NT2/D1 (cell line): ENCODE data around the gene F5.

Experiments
- DNase-seq: peaks from one replicate; pipeline ENCODE4 v3.0.0-alpha.2; 2011; ENCODE audit warnings: low read depth, low spot score
- H3K27me3 ChIP-seq: 2 replicates; pipeline ENCODE4 v1.6.0; 2011; ENCODE audit warnings: mild to moderate bottlenecking; ENCODE audit not compliant: insufficient read length, insufficient read depth
- H3K36me3 ChIP-seq: 2 replicates; pipeline ENCODE4 v1.6.1; 2011; ENCODE audit warnings: mild to moderate bottlenecking, low read length, mixed read lengths; ENCODE audit not compliant: insufficient read depth, insufficient read length
- H3K4me1 ChIP-seq: 2 replicates; pipeline ENCODE4 v1.5.1; 2011; ENCODE audit not compliant: insufficient read depth, insufficient read length
- H3K4me3 ChIP-seq: 2 replicates; pipeline ENCODE4 v1.5.1; 2011; ENCODE audit warnings: low read depth; ENCODE audit not compliant: insufficient read length
- H3K9ac ChIP-seq: 2 replicates; pipeline ENCODE4 v1.6.0; 2011; ENCODE audit warnings: low read depth; ENCODE audit not compliant: insufficient read length
- H3K9me3 ChIP-seq: 2 replicates; pipeline ENCODE4 v1.5.1; 2011; ENCODE audit warnings: mild to moderate bottlenecking, low read length; ENCODE audit not compliant: insufficient read depth
- SUZ12 ChIP-seq: IDR thresholded peaks from 2 replicates; pipeline ENCODE4 v1.6.1; 2011; ENCODE audit not compliant: insufficient read length, insufficient read depth; ENCODE audit errors: extremely low read depth
- YY1 ChIP-seq: IDR thresholded peaks from 2 replicates; pipeline ENCODE4 v1.6.1; 2011; ENCODE audit not compliant: insufficient read length, insufficient read depth
- ZNF274 ChIP-seq: IDR thresholded peaks from 2 replicates; pipeline ENCODE4 v1.6.1; 2011; ENCODE audit warnings: mild to moderate bottlenecking, low read depth, low read length

The F5 gene

DNA sequence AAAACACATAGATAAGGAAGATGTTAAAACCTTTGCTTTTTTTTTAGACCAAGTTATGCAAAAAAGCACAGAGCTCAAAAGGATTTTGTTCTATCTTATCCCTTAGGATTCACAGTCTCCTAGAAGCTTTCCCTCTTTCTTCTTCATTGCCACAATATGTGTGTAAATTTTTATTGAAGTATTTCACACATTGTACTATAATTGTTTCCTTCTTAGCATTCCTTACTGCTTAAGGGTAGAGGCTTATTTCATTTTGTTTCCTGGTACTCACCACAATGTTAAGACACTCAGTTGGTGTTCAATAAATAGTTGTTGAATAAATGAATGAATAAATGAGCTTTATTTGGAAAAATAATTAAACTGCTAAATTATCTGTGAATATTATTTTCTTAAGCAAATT lies 70.6 kb downstream of the F5 start:
- no peaks in the 10 kb centered on the region for H3K27me3 ChIP-seq
- H3K9ac ChIP-seq = no peak overlapping the region
- no peaks in the 10 kb centered on the region for H3K9me3 ChIP-seq
- DNase-seq = no peak
- H3K4me1 ChIP-seq = no peaks in the 10 kb centered on the region
- TF ChIP-seq YY1 (no peak), ZNF274 (no peak), SUZ12 (no peak)
- no peaks in the 10 kb centered on the region for H3K36me3 ChIP-seq
- no peak overlapping the region for H3K4me3 ChIP-seq

- no peaks in the 10 kb centered on the region for H3K9me3 ChIP-seq
- H3K4me1 ChIP-seq = no peaks in the 10 kb centered on the region
- no peak overlapping the region for H3K4me3 ChIP-seq
- no peak for DNase-seq
- H3K9ac ChIP-seq = no peak overlapping the region
- H3K36me3 ChIP-seq = no peaks in the 10 kb centered on the region
- H3K27me3 ChIP-seq = no peaks in the 10 kb centered on the region
- no peak for TF ChIP-seq ZNF274
- no peak for TF ChIP-seq YY1
These were observed 71.6 kb downstream of the F5 start for GRCh38 chr1:169514566-169515270.

- TF ChIP-seq ZNF274 = no peak
- no peak for TF ChIP-seq SUZ12
- no peak for TF ChIP-seq YY1
- no peaks in the 10 kb centered on the region for H3K4me1 ChIP-seq
- no peaks in the 10 kb centered on the region for H3K9me3 ChIP-seq
- no peak overlapping the region for H3K4me3 ChIP-seq
- DNase-seq = no peak
- no peaks in the 10 kb centered on the region for H3K36me3 ChIP-seq
- H3K27me3 ChIP-seq = no peaks in the 10 kb centered on the region
- H3K9ac ChIP-seq = no peak overlapping the region
These were observed 73.1 kb downstream of the F5 start for GRCh38 chr1:169513208-169513607.

DNA sequence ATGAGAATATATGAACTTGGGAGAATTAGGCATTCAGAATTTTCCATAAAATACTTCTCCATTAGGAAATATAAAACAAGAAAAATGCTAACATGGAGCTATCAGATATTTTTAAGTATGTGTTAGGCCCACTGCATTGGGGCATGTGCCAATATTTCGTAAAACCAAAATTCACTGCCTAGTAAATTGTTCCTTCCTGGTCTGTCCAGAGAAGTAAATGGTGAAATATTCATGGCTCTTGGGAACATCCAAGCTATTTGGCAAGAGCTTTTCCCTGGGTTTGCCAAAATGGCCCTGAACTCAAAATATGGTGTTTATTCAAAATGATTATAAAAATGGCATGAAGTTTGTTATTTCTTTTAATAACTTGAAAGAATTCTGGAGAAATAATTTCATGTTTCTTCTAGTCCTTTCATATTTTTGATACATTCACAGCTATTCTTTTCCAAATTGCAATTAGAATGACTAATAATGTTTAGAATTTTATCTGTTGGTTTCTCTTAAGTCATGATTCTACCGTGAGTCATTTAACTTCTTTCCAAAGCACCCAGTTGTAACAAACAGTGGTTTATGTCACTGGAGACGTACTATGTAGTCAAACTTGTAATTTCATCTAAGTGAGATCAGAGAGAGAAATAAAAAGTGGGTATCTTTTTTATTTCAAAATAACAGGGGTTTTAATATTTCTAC lies 74.8 kb downstream of the F5 start:
- Histone ChIP-seq H3K4me3 (no peak overlapping the region), H3K9me3 (no peaks in the 10 kb centered on the region), H3K36me3 (no peaks in the 10 kb centered on the region), H3K9ac (no peak overlapping the region), H3K27me3 (no peaks in the 10 kb centered on the region), H3K4me1 (no peaks in the 10 kb centered on the region)
- no peak for TF ChIP-seq SUZ12
- no peak for TF ChIP-seq YY1
- TF ChIP-seq ZNF274 = no peak
- DNase-seq = no peak

- H3K9ac ChIP-seq = no peak overlapping the region
- no peaks in the 10 kb centered on the region for H3K4me1 ChIP-seq
- no peaks in the 10 kb centered on the region for H3K27me3 ChIP-seq
- DNase-seq = no peak
- H3K4me3 ChIP-seq = no peak overlapping the region
- H3K36me3 ChIP-seq = no peaks in the 10 kb centered on the region
- no peak for TF ChIP-seq SUZ12
- TF ChIP-seq ZNF274 = no peak
- no peak for TF ChIP-seq YY1
- no peaks in the 10 kb centered on the region for H3K9me3 ChIP-seq
These were observed 76.2 kb downstream of the F5 start for GRCh38 chr1:169510060-169510459.

DNA sequence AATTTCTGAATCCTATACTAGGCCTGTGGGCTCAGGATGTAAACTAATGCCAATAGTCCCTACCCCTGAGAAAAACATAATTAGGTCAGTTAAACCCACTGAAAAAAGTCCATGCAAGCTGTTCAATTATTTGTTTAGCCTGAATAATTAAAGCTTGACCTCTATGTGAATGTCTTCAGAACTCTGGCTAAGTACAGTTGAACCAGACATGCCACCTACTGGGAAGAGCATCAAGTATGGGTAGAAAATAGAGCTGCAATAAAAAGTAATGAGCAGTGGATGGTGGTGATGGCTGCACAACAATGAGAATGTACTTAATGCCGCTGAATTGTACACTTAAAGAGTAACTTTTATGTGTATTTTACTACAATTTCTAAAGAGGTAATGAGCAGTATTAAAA lies 76.9 kb downstream of the F5 start:
- TF ChIP-seq YY1 (no peak), SUZ12 (no peak), ZNF274 (no peak)
- DNase-seq = no peak
- no peak overlapping the region for H3K4me3 ChIP-seq
- no peaks in the 10 kb centered on the region for H3K27me3 ChIP-seq
- H3K36me3 ChIP-seq = no peaks in the 10 kb centered on the region
- H3K9ac ChIP-seq = no peak overlapping the region
- H3K9me3 ChIP-seq = no peaks in the 10 kb centered on the region
- H3K4me1 ChIP-seq = no peaks in the 10 kb centered on the region

DNA sequence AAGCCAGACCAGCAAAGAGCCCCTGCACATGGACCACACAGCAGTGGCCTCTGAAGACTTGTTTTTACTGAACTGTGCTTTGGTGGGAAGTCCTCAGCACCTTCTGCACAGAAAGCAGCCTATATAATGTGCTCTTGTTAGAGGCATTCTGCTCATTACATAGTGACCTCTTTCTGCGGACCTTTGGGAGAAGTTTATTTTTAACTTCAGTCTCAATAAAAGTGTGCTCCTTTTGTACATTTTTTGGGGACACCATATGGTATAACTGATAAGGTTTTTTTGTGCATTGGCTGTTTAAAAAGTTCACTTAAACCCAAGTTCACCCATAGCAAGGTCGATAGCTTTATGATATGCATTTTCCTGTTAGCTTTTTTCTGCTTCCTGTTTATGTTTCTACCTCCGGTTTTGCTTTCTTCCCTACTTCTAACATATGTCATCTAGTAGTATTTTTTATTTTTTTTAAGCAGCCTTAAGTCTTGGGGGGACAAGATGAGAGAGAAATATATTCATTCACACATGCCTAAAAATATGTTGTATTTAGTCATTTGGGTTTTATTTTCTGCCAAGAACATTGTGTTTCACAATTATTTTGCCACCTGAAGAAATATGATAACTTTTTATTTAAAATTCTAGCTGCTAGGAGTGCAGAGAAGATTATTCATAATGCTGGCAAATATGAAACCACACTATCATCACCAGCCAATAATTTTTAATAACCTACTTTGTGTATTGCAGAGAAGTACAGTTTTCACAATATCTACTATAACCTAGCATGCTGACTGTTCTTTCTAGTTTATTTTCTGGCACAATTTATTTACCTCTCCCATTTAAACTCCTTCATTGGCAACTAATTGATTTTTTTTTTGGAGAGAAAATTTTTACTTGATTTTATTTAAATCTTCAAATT lies 77.6 kb downstream of the F5 start:
- H3K9ac ChIP-seq = no peak overlapping the region
- no peaks in the 10 kb centered on the region for H3K36me3 ChIP-seq
- no peaks in the 10 kb centered on the region for H3K4me1 ChIP-seq
- no peaks in the 10 kb centered on the region for H3K27me3 ChIP-seq
- no peaks in the 10 kb centered on the region for H3K9me3 ChIP-seq
- no peak overlapping the region for H3K4me3 ChIP-seq
- TF ChIP-seq ZNF274 (no peak), SUZ12 (no peak), YY1 (no peak)
- DNase-seq = no peak
